Prostate gland (tissue), 2 donors: ENCODE measurements around the gene VAMP3. TPM values are rescaled to one million over a fixed set of nuclear protein-coding genes. Genes with fewer than 3 reads are reported as not detected.

Experiments used
- DNase-seq: peaks from one replicate; pipeline ENCODE4 v3.0.0-alpha.2; 2019; ENCODE audit warnings: low spot score
- H3K27ac ChIP-seq, 2 donors: fragments of 200-600 bp; sonication (generic); 2 replicates each; pipeline ENCODE4 v1.5.1; 2017 to 2019
- H3K27me3 ChIP-seq: fragments of 200-600 bp; sonication (generic); replicated peaks from 2 replicates; pipeline ENCODE4 v1.5.1; 2019; ENCODE audit not compliant: insufficient read depth
- H3K36me3 ChIP-seq, 2 donors: fragments of 200-600 bp; sonication (generic); 1 replicate in 1 of 2; 2 replicates in 1 of 2; pipeline versions ENCODE4 v1.5.1 to v1.8.1; 2017 to 2019
- H3K4me1 ChIP-seq: fragments of 200-600 bp; sonication (generic); replicated peaks from 2 replicates; pipeline ENCODE4 v1.5.1; 2019
- H3K4me3 ChIP-seq, 2 donors: fragments of 200-600 bp; sonication (generic); 2 replicates each; pipeline ENCODE4 v1.5.1; 2017 to 2019
- H3K9me3 ChIP-seq: fragments of 200-600 bp; sonication (generic); 2 replicates; pipeline ENCODE4 v1.5.1; 2017
- CTCF ChIP-seq, 4 experiments: fragments of 200-600 bp in 2 of 4; fragments of 450-650 bp in 2 of 4; sonication (generic) in 2 of 4; IDR thresholded peaks; 1 replicate in 3 of 4; 2 replicates in 1 of 4; pipeline ENCODE4 v1.5.1; 2016 to 2019; ENCODE audit warnings: antibody characterized with exemption in 4 of 4, mild to moderate bottlenecking in 2 of 4, moderate library complexity in 2 of 4
- POLR2A ChIP-seq: fragments of 450-650 bp; IDR thresholded peaks from one replicate; pipeline ENCODE4 v1.6.1; 2016; ENCODE audit warnings: antibody characterized with exemption, mild to moderate bottlenecking
- POLR2AphosphoS5 ChIP-seq: sonication (generic); formaldehyde crosslinking; IDR thresholded peaks from one replicate; pipeline ENCODE4 v1.6.1; 2017; ENCODE audit warnings: antibody characterized with exemption
- WGBS: methylation state at CpG from one replicate; pipeline ENCODE4 v1.1.5; 2018; 5-methylcytosine and 5-hydroxymethylcytosine counted together
- intact Hi-C: fragments of 100-400 bp; cut with DNase I; formaldehyde crosslinking; loops from one replicate; pipeline ENCODE4 v1.14.2; 2022
- total RNA-seq, 2 donors: library from RNA; depleted of rRNA; stranded (reverse); fragments of >200 nt; gene quantifications; one replicate each; pipeline ENCODE4 v1.1.0, GENCODE V29; 2016

The VAMP3 gene
- total RNA-seq, 2 donors from 2014 or later = 85.2 to 95.1 TPM

GRCh38 chr1:7743346-7743745 is 27.8 kb upstream of the VAMP3 start:
- no peak for TF ChIP-seq POLR2AphosphoS5
- no peak for TF ChIP-seq POLR2A
- no peak for TF ChIP-seq CTCF (IDR thresholded peaks at IDR 0.05)
- H3K27me3 ChIP-seq = no peaks in the 10 kb centered on the region
- no peak overlapping the region for H3K4me3 ChIP-seq
- intact Hi-C loops = no loop called here
- no peak overlapping the region for H3K27ac ChIP-seq
- no peaks in the 10 kb centered on the region for H3K36me3 ChIP-seq
- no peaks in the 10 kb centered on the region for H3K9me3 ChIP-seq
- WGBS = 86% methylated on average over 6 of the region's 6 CpGs
- H3K4me1 ChIP-seq = no peaks in the 10 kb centered on the region
- DNase-seq = no peak

GRCh38 chr1:7744882-7745281 is 26.2 kb upstream of the VAMP3 start:
- H3K36me3 ChIP-seq = no peaks in the 10 kb centered on the region
- TF ChIP-seq CTCF (IDR thresholded peaks at IDR 0.05) = no peak
- TF ChIP-seq POLR2A = no peak
- TF ChIP-seq POLR2AphosphoS5 = no peak
- no peak for DNase-seq
- 91% methylated on average over 9 of the region's 9 CpGs for WGBS
- peak overlapping the region; percentile 57 to 77 for H3K27ac ChIP-seq
- no peak overlapping the region for H3K4me3 ChIP-seq
- no peaks in the 10 kb centered on the region for H3K9me3 ChIP-seq
- intact Hi-C loops = no loop called here
- no peaks in the 10 kb centered on the region for H3K4me1 ChIP-seq
- H3K27me3 ChIP-seq = no peaks in the 10 kb centered on the region

- Histone ChIP-seq H3K9me3 (no peaks in the 10 kb centered on the region), H3K27ac (peak overlapping the region; percentile 57 to 77), H3K4me3 (no peak overlapping the region), H3K27me3 (no peaks in the 10 kb centered on the region), H3K36me3 (no peaks in the 10 kb centered on the region), H3K4me1 (no peaks in the 10 kb centered on the region)
- intact Hi-C loops = no loop called here
- WGBS = 51% methylated on average over 10 of the region's 10 CpGs
- TF ChIP-seq CTCF (IDR thresholded peaks at IDR 0.05) (no peak), POLR2A (peak; percentile 39), POLR2AphosphoS5 (peak; percentile 94)
- DNase-seq = peak; percentile 91
Observed at GRCh38 chr1:7745783-7746182, 25.3 kb upstream of the VAMP3 start.

- TF ChIP-seq POLR2AphosphoS5 (no peak), POLR2A (no peak), CTCF (IDR thresholded peaks at IDR 0.05) (no peak)
- H3K27me3 ChIP-seq = no peaks in the 10 kb centered on the region
- no peak for DNase-seq
- H3K9me3 ChIP-seq = no peaks in the 10 kb centered on the region
- no peak overlapping the region for H3K4me3 ChIP-seq
- 89% methylated on average over 5 of the region's 5 CpGs for WGBS
- no peaks in the 10 kb centered on the region for H3K4me1 ChIP-seq
- no peaks in the 10 kb centered on the region for H3K36me3 ChIP-seq
- H3K27ac ChIP-seq = no peak overlapping the region
- intact Hi-C loops = no loop called here
Observed at GRCh38 chr1:7747605-7748004, 23.5 kb upstream of the VAMP3 start.

- no peak overlapping the region for H3K4me3 ChIP-seq
- H3K27me3 ChIP-seq = no peaks in the 10 kb centered on the region
- intact Hi-C loops = no loop called here
- WGBS = 54% methylated on average over 5 of the region's 5 CpGs
- no peak for DNase-seq
- no peak overlapping the region for H3K27ac ChIP-seq
- TF ChIP-seq POLR2A = no peak
- TF ChIP-seq POLR2AphosphoS5 = no peak
- TF ChIP-seq CTCF (IDR thresholded peaks at IDR 0.05) = no peak
- H3K4me1 ChIP-seq = no peaks in the 10 kb centered on the region
- H3K36me3 ChIP-seq = no peaks in the 10 kb centered on the region
- no peaks in the 10 kb centered on the region for H3K9me3 ChIP-seq
Observed at GRCh38 chr1:7749126-7749525, 22.0 kb upstream of the VAMP3 start.
